Stimulated activated CD4-positive, alpha-beta T cell treated with anti-CD3 and anti-CD28 coated beads, Interleukin-2, amount 100 ng/mL, for 48 hours (primary cell): ENCODE results near the gene BPHL.
"Not testable (repeated sequence)": the region's sequence is repeated elsewhere in the genome, so short reads cannot be mapped to it uniquely, and the experiment has no call there.

Experiments used
- DNase-seq, 2 donors: peaks; one replicate each; pipeline ENCODE4 v3.0.0-alpha.2; 2020

BPHL gene

DNA sequence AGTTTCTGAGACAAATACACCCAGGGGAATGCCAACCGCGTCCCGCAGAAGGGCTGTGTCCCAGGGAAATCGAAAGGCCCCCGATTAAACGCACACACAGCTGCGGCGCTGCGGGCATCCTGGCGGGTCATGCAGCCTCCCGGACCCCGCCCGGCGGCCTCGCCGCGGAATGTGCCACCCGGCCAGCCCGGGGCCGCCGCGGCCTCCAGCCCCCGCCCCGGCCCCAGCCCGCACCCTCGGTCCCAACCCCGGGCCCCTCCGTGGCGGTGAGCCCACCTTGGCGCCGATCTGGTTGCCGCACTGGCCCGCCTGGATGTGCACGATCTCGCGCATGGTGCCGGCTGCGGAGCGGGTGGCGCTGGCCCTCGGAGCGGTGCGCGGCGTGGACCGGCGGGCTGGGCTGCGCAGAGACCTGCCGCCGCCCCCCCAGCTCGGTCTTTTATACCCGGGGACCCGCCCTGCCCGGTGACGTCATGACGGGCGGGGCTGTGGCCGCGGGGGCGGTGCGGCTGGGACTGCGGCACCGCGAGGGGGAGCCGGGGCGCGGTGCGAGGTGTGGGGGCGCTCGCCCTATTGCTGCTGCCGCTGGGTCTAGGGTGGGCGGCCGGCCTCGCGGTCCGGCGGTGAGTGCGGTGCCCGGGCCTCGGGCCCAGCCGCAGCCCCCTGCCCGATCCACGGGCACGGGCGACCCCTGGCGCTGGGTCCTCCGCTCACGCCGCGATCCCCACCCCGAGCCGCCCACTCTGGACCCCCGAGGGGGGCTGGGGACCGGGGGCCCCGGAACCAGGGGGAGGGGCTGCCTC lies 38.8 kb downstream of the BPHL start, which contains the start of gene TUBB2A:
Gene TUBB2A (minus strand): TSS at position 414 of the 803 bp plus-strand sequence. CDS start 81 bp downstream, at position 333.
- peak; percentile 76 to 81 for DNase-seq

DNA sequence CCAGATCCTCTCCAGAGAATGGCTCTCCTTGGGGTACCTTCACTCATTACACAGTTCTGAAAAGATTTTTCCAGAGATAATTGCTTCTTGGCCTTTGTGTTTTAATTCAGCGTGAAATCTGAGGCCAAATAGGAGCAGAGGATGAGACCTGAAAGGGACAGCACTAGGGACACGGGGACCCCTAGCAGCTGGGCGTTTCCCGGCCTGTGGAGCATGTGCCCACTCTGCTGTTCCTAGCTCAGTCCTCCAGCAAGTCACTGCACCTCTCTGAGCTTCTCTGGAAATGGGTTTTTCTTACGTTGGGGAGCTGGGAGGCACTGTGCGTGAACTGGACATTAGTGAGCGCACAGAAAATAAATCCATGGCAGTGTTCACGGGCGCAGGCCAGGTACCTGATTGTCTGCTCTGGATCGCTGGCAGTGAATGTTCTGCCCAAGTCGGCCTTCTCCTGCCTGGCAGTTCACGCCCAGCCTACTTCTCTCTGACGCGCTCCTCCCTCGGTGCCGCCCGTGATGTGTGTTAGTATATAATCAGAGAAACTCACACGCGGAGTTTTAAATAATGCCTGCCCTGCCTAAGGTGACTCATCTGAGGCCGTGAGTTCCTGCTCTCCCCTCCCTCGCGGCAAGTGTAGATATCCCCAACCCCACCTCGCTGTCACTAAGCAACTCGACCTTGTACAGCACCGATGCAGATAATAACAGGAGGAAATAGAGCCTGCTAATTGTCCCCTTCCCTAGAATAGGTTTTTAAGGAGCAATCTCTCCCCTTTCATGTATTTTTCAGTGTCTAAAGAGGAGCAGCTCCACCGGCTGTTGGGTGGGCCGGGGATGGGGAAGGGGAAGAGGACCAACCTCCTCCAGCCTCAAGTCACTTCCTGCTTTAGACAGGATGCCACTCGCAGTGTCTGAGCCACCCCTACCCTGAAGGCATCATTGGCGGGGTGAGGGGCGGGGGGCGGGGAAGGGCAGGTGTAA lies 41.6 kb downstream of the BPHL start:
- no peak for DNase-seq

DNA sequence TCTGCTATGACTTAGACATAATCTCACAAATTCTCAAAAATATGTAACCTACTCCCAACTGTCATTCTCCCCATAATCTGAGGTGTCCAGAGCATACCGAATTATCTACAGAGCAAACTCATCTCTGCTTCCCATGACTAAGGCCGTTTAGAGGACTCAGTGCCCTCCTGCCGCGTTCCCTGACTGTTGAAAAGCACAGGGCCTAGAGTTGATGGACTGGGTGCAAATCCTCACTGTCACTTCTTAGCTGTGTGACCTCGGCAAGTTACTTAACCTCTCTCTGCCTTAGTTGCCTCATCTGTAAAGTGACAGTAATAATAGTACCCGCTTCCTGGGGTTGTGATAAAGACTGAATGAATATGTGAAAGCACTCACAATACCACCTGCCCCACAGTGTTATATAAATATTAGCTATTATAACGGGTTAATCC lies 43.6 kb downstream of the BPHL start:
- DNase-seq, result no peak

DNA sequence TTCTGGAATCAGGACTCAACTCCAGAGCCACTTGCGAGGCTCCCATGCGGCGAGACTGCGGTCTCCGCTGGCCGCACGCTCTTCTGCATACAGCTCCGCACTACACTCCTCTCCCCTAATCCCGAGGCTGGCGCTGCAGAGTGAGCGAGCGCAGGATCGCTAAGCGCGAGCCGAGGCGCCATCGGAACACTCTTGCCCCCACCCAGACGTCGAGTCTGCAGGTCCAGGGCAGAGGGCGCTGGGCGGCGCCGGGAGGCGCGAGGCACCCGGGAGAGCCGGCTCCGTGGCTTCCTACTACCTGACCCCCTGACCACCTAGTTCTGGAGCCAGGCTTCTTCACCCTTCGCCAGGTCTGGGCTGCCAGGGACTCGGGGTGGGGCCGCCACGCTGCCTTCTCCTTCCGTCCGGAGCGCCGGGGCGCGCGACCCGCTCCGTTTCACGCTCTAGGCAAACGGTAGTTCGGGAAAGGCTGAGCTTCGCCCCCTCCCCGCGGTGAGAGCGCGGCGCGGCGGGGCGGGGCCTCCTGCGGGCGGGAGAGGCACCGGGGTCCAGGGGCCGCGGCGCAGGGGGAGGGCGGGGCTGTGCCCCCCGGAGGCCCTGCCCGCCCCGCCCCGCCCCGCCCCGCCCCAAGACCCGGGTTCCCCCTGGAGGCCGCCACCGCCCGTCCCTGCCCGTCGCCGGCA lies 44.2 kb downstream of the BPHL start:
- DNase-seq, result peak; percentile 24 to 38

DNA sequence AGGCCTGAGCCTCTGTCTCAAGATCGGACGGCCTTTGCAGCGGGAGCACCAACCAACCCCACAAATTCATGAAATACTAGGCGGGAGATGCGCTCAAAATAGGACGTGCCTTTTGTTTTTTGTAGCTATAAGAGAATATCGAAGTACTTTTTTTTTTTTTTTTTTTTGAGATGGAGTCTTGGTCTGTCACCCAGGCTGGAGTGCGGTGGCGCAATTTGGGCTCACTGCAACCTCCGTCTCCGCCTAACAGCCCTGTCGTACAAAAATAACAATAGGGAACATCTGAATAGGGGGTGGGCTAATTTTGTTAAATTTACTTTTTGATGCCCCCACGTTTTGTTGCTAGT lies 44.7 kb downstream of the BPHL start:
- peak in 1 of 2 donors; percentile 12 for DNase-seq

DNA sequence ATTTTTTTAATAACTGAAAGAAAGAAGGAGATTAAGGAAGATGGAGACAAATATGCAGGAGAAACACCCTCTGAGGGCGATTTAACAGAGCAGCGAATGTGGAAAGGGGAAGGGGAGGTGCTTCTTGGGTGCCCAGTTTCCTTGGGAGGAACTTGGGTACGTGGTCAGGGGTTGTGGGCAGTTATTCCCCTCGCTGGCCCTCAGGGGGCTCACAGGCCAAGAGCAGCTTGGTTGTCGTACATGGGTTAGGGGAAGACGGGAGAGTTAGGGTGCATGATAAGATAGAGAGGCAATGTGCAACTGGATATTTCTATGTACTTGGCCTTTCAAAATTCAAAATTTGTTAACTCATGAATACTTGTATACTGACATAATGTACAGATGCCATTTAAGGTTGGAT lies 45.9 kb downstream of the BPHL start:
- no peak for DNase-seq

DNA sequence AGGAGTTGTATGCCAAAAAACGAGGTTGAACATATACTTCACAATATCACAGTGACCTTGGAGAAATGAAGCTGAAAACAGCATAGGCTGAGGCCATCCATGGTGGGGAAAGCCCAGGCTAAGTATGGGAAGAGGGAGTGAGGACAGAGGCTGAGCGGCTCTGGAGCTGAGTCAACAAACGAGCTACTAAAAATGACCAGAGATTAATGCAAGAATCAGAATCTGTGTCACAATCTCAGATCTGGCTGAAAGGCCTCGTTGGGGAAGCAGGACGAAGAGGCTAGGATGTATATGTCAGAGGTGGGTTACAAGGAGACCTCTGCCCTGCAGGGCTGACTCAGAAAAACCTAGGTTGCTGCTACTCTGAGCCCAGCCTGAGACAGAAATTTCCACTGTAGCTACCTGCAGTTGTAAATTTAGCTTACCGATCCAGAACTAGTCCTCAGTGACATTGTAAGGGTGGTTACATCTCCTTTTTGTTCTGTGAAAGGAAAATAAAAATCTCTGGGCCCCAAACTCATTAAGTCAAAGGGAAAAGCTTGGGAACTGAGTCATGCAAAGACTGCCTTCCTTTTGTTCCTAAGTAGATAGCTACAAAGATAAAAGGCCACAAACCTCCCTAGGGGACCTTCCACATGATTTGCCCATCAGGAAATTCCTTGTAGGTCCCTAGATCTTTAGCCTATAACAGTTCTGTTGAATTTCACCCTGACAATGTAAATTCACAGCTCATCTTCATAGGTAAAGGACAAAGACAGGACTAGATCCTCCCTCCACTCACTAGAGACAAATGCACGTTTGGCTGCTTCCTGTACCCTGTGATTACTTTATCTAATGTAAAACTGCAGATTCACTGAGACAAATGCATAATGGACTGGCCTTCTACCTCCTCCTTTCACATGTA lies 47.4 kb downstream of the BPHL start:
- DNase-seq, result no peak

DNA sequence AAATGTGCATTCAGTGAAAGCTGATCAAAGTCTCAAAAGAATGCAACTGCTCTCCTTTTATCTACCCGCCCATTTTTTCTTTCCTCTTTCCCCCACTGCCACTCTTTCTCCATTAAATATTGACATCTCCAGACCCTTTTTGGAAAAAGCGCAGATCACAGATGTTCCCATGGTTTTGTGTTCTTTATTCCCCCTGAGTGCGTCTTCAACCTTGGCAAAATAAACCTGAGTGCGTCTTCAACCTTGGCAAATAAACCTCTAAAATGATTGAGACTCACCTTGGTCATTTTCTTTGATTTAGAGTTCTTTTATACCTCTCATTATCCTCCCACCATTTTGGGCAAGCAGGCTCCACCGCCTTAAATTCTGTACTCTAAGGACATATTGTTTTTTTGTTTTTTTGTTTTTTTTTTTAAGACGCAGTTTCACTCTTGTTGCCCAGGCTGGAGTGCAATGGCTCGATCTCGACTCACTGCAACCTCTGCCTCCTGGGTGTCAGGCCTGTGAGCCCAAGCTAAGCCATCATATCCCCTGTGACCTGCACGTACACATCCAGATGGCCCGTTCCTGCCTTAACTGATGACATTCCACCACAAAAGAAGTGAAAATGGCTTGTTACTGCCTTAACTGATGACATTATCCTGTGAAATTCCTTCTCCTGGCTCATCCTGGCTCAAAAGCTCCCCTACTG lies 48.2 kb downstream of the BPHL start:
- DNase-seq, result not testable (repeated sequence)

DNA sequence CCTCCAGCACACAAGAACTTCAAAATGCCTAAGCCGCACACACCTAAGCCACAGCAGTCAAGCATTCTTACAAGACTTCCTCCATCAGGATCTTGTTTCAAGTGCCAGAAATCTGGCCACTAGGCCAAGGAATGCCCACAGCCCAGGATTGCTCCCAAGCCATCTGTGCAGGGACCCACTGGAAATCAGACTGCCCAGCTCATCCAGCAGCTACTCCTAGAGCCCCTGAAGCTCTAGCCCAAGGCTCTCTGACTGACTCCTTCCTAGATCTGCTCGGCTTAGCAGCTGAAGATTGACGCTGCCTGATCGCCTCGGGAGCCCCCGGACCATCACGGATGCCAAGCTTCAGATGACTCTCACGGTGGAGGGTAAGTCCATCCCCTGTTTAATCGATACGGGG lies 49.5 kb downstream of the BPHL start:
- not testable (repeated sequence) for DNase-seq

DNA sequence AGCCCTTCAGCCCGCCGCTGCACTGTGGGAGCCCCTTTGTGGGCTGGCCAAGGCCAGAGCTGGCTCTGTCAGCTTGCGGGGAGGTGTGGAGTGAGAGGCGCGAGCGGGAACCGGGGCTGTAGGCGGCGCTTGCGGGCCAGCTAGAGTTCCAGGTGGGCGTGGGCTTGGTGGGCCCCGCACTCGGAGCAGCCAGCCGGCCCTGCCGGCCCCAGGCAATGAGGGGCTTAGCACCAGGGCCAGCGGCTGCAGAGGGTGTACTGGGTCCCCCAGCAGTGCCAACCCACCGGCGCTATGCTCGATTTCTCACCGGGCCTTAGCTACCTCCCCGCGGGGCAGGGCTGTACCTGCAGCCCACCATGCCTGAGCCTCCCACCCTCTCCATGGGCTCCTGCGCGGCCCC lies 52.2 kb downstream of the BPHL start:
- DNase-seq, result not testable (repeated sequence)

DNA sequence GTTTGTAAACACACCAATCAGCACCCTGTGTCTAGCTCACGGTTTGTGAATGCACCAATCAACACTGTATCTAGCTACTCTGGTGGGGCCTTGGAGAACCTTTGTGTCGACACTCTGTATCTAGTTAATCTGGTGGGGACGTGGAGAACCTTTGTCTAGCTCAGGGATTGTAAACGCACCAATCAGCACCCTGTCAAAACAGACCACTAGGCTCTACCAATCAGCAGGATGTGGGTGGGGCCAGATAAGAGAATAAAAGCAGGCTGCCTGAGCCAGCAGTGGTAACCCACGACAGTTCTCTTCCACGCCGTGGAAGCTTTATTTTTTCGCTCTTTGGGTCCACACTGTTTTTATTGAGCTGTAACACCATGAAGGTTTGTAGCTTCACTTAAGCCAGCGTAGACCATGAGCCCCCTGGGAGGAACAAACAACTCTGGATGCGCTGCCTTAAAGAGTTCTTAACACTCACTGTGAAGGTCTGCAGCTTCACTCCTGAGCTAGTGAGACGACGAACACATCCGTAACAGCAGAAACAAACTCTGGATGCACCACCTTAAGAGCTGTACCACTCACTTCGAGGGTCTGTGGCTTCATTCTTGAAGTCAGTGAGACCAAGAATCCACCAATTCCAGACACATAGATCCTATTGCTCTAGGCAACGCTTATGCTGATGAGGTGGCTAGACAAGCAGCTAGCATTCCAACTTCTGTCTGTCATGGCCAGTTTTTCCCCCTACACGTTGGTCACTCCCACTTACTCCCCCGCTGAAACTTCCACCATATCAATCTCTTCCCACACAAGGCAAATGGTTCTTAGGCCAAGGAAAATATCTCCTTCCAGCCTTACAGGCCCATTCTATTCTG lies 53.0 kb downstream of the BPHL start:
- not testable (repeated sequence) for DNase-seq

DNA sequence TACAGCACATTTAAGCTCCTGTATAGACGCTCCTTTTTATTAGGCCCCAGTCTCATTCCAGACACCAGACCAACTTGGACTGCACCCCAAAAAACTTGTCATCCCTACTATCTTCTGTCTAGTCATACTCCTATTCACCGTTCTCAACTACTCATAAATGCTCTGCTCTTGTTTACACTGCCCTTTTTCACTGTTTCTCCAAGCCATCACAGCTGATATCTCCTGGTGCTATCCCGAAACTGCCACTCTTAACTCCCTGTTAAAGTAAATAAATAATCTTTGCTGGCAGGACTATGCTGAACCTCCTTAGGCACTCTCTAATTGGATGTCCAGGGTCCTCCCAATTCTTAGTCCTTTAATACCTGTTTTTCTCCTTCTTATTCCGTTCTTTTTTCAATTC lies 54.3 kb downstream of the BPHL start:
- not testable (repeated sequence) for DNase-seq

DNA sequence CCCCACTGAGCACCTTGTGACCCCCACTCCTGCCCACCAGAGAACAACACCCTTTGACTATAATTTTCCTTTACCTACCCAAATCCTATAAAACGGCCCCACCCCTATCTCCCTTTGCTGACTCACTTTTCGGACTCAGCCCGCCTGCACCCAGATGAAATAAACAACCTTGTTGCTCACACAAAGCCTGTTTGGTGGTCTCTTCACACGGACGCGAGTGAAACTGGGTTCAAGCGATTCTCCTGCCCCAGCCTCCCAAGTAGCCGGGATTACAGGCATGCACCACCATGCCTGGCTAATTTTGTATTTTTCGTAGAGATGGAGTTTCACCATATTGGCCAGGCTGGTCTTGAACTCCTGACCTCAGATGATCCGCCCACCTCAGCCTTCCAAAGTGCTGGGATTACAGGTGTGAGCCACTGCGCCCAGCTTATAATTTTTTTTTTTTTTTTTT lies 55.2 kb downstream of the BPHL start:
- not testable (repeated sequence) for DNase-seq

DNA sequence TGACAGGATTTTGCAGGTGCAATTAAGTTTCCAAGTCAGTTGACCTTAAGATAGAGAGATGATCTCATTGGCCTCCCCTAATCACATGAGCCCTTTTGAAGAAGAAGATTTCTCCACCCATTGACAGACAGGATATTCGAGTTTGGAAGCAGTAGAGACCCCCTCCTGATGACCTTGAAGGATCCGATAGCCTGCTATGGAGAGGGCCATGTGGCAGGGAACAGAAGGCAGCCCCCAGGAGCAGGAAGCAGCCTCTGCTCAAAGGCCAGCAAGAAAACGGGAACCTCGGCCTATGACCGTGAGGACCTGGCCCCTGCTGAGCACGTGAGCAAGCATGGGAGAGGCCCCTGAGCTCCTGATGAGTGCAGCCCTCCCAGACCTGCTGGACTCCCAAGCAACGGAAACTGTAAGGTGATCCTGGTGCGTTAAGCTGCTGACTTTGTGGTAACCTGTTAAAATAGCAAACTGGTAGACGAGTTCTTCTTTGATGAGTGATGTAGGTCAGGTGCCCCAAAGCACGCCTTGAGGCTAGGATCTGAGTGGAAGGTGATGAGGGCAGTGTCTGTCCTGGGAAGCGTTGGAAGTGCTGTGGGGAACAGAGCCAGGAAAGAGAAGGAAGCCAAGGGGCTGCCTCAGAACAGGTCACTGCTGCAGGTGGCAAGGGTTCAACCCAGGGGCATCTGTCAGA lies 57.3 kb downstream of the BPHL start:
- no peak for DNase-seq

DNA sequence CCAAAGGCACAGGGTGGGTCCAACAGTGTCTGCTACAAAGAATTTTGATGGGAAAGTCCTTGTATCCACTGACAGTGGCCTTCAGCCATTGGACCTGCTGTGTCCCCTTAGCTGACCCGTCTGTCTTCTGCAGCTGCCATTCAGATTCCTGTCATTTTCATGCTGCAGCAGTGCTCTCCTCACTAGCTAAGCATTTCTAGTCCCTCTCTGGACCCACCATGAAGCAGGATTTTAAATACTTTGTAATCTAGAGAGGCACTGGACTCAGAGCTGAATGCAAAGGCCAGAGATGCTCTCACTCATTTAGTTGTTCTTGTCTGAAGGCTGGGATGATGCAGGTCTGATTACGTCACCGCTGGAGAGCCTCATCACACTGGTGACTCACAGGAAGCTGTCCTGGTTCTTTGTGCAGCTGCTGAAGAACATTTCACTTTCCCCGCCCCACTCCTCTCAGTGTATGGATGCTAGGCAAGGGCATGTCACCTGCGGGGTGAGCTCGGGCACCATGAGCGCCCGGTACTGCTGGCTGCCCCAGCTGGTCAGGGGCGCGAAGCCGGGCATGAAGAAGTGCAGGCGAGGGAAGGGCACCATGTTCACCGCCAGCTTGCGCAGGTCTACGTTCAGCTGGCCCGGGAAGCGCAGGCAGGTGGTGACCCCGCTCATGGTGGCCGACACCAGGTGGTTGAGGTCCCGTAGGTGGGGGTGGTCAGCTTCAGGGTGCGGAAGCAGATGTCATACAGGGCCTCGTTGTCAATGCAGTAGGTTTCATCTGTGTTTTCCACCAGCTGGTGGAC lies 58.2 kb downstream of the BPHL start:
- DNase-seq, result no peak

DNA sequence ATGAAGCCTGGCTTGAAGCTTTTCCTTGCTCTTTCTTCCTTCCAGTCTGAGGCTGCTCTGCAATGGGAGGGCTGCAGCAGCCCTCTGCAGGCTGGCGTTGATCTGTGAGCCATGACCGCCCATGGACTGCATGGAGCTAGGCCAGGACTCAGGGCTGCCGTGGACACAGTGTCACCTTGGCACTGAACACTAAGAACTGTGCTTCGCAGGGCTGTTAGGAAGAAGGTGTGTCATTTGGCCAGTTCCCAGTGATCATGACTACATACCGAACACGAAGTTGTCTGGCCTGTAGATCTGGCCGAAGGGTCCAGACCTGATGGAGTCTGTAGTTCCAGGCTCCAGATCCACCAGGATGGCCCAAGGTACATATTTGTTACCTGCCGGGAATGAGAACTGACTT lies 60.2 kb downstream of the BPHL start:
- not testable (repeated sequence) for DNase-seq

DNA sequence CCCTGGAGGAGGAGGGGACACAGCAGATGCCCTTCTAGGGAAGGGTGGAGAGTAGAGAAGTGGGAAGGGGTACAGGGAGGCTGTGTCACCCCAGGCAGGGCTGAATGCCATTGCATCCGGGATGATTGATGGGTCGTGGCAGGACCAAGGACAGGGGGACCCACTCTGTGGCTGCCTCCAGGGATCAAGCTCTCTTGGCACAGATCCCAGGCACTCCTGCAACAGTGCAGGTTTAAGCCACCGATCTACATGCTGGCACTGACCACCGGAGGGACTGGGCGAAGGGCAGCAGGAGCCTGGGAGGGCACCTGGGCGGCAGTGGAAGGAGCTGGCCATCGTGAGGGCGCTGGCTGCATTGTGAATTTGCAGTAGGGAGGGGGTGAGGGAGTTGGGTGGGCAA lies 61.4 kb downstream of the BPHL start:
- not testable (repeated sequence) for DNase-seq

DNA sequence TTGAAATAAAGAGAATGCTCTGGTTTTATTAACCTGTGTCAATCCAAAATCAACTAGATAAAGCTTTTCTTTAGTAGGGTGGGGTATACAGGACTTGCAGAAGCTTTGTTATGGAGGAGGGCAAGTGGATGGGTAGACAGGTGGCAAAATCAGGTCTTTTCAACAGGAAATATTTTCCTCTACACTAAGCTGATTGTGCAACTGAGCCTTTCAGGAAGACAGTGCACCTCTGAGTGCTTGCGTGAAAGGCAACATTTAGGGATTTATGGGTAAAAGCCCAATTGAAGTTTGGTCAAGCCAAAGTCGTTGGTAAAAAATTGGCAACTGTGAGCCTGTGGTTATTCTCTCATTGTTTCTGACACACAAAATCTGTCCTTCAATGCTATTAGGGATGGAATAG lies 62.6 kb downstream of the BPHL start:
- no peak for DNase-seq

DNA sequence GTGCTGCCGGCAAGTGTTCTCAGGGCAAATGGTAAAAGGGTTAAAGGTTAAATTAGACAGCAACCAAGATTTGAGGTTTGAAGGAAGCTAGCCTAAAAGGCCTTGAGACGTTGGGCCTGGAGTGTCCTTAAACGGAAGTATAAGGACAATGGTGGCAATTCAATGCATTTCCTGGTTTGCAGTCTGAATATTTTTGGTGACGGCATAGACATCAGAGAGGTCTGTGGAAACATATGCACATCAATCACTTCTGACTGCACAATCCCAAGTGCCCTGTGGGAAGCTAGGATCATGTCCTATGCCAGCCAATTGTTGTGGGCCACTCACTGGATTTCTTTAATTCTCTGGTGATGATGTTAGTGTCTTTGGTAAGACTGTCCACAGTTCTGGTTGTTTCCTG lies 64.6 kb downstream of the BPHL start:
- DNase-seq, result no peak
